ENCODE results near the gene GRIN3B. TPM values are rescaled to one million over a fixed set of nuclear protein-coding genes. Genes with fewer than 3 reads are reported as not detected.

GRIN3B gene
- total RNA-seq, 1 experiment from 2014 or later = 0.11 TPM

DNA sequence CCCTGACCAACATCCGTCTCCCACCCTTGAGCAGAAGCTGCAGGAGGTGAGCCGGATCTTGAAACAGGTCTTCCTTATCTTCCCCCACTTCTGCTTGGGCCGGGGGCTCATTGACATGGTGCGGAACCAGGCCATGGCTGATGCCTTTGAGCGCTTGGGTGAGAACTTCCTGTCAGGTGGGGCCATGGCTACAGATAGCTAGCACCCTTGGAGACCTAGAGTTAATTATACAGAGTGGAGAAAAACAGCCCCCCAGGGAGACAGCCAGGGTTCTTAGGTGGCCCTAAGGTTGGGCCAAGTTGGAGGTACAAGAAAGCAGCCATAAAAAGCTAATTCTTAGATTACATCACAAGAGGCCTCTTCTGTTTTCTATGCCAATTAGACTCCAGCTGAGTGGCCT is 57.9 kb downstream of the GRIN3B start:
- ChIA-PET POLR2A (ENCODE audit: unreplicated experiment) (no interaction called here), CTCF (no interaction called here)
- no TSS peak for BruUV-seq (replicated peaks)
- TF ChIP-seq, protein P1, sequence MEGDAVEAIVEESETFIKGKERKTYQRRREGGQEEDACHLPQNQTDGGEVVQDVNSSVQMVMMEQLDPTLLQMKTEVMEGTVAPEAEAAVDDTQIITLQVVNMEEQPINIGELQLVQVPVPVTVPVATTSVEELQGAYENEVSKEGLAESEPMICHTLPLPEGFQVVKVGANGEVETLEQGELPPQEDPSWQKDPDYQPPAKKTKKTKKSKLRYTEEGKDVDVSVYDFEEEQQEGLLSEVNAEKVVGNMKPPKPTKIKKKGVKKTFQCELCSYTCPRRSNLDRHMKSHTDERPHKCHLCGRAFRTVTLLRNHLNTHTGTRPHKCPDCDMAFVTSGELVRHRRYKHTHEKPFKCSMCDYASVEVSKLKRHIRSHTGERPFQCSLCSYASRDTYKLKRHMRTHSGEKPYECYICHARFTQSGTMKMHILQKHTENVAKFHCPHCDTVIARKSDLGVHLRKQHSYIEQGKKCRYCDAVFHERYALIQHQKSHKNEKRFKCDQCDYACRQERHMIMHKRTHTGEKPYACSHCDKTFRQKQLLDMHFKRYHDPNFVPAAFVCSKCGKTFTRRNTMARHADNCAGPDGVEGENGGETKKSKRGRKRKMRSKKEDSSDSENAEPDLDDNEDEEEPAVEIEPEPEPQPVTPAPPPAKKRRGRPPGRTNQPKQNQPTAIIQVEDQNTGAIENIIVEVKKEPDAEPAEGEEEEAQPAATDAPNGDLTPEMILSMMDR (conservative IDR thresholded peaks at IDR 0.05) = no peak
- TF ChIP-seq EZH2 (IDR thresholded peaks at IDR 0.05; ENCODE audit: low read depth) = no peak
- no peak overlapping the region for H3K4me2 ChIP-seq
- H3K9me3 ChIP-seq (ENCODE audit: insufficient read depth, low read depth) = no peaks in the 10 kb centered on the region
- no peaks in the 10 kb centered on the region for H3K36me3 ChIP-seq (ENCODE audit: low read depth)
- no peak for DNase-seq
- H2AFZ ChIP-seq = no peak overlapping the region
- intact Hi-C loops (cut with micrococcal nuclease; ENCODE audit: unreplicated experiment) = no loop called here
- no peaks in the 10 kb centered on the region for H3K9me2 ChIP-seq (ENCODE audit: insufficient read depth)
- no peaks in the 10 kb centered on the region for H4K20me1 ChIP-seq (ENCODE audit: insufficient read depth)
- no peaks in the 10 kb centered on the region for H3K79me2 ChIP-seq (ENCODE audit: low read depth)
- peaks cover 5% of the 10 kb centered on the region; the same call in 1 of the 2 replicates for H3F3A ChIP-seq (ENCODE audit: insufficient read depth, low read depth)
- H3K27ac ChIP-seq = no peak overlapping the region
- no peaks in the 10 kb centered on the region for H3K4me1 ChIP-seq (replicated peaks; ENCODE audit: insufficient read depth)
- no peak overlapping the region for H3K4me3 ChIP-seq
- H3K27me3 ChIP-seq (ENCODE audit: insufficient read depth, low read depth) = no peaks in the 10 kb centered on the region

Other genes starting within 250 kb of the GRIN3B start
- 91.6 and 101 TPM in 2 replicates for gene MISP, start 249.3 kb upstream of the GRIN3B start, total RNA-seq (2021)
- 461 and 542 TPM in 2 replicates for gene PTBP1, start 203.0 kb upstream of the GRIN3B start, total RNA-seq (2021)
- gene PLPPR3, start 178.5 kb upstream of the GRIN3B start, total RNA-seq (2021) = 0.81 and 0.90 TPM in 2 replicates
- gene AZU1, start 172.6 kb upstream of the GRIN3B start, total RNA-seq (2021) = not detected in 2 replicates
- not detected in 2 replicates for gene PRTN3, start 159.4 kb upstream of the GRIN3B start, total RNA-seq (2021)
- not detected in 2 replicates for gene ELANE, start 148.1 kb upstream of the GRIN3B start, total RNA-seq (2021)
- gene CFD, start 140.8 kb upstream of the GRIN3B start, total RNA-seq (2021) = 8.0 and 17.1 TPM in 2 replicates
- 54.7 and 63.8 TPM in 2 replicates for gene MED16, start 107.2 kb upstream of the GRIN3B start, total RNA-seq (2021)
- gene RNU6-9, start 106.9 kb upstream of the GRIN3B start, total RNA-seq (2021) = not detected in 2 replicates
- gene R3HDM4, start 87.2 kb upstream of the GRIN3B start, total RNA-seq (2021) = 55.8 and 57.5 TPM in 2 replicates
- gene KISS1R, start 83.1 kb upstream of the GRIN3B start, total RNA-seq (2021) = not detected in 2 replicates
- gene ARID3A, start 74.4 kb upstream of the GRIN3B start, total RNA-seq (2021) = 9.2 and 10.7 TPM in 2 replicates
- 61.5 and 95.3 TPM in 2 replicates for gene WDR18, start 16.1 kb upstream of the GRIN3B start, total RNA-seq (2021)
- 155 and 162 TPM in 2 replicates for gene TMEM259, start 20.7 kb downstream of the GRIN3B start, total RNA-seq (2021)
- not detected in 2 replicates for gene RNU6-2, start 21.1 kb downstream of the GRIN3B start, total RNA-seq (2021)
- 168 and 206 TPM in 2 replicates for gene CNN2, start 26.2 kb downstream of the GRIN3B start, total RNA-seq (2021)
- gene ABCA7, start 39.7 kb downstream of the GRIN3B start, total RNA-seq (2021) = 29.9 and 32.0 TPM in 2 replicates
- 20.2 and 20.6 TPM in 2 replicates for gene ARHGAP45, start 66.7 kb downstream of the GRIN3B start, total RNA-seq (2021)
- 180 and 237 TPM in 2 replicates for gene POLR2E, start 95.0 kb downstream of the GRIN3B start, total RNA-seq (2021)
- gene GPX4, start 103.6 kb downstream of the GRIN3B start, total RNA-seq (2021) = 465 and 489 TPM in 2 replicates
- 75.6 and 82.4 TPM in 2 replicates for gene SBNO2, start 173.8 kb downstream of the GRIN3B start, total RNA-seq (2021)
- gene STK11, start 205.4 kb downstream of the GRIN3B start, total RNA-seq (2021) = 53.0 and 59.5 TPM in 2 replicates
- gene CBARP, start 237.6 kb downstream of the GRIN3B start, total RNA-seq (2021) = 1.8 and 1.9 TPM in 2 replicates
- 157 and 214 TPM in 2 replicates for gene ATP5F1D, start 241.3 kb downstream of the GRIN3B start, total RNA-seq (2021)
- 61.4 and 92.0 TPM in 2 replicates for gene MIDN, start 248.2 kb downstream of the GRIN3B start, total RNA-seq (2021)

Measured in PC-9 (cell line).